HS-27A (cell line): Measurements from ENCODE around the gene F2RL3.

Experiments used
- DNase-seq: peaks from one replicate; pipeline ENCODE4 v3.0.0-alpha.2; 2012; ENCODE audit warnings: low read depth, missing footprints

F2RL3 gene

DNA sequence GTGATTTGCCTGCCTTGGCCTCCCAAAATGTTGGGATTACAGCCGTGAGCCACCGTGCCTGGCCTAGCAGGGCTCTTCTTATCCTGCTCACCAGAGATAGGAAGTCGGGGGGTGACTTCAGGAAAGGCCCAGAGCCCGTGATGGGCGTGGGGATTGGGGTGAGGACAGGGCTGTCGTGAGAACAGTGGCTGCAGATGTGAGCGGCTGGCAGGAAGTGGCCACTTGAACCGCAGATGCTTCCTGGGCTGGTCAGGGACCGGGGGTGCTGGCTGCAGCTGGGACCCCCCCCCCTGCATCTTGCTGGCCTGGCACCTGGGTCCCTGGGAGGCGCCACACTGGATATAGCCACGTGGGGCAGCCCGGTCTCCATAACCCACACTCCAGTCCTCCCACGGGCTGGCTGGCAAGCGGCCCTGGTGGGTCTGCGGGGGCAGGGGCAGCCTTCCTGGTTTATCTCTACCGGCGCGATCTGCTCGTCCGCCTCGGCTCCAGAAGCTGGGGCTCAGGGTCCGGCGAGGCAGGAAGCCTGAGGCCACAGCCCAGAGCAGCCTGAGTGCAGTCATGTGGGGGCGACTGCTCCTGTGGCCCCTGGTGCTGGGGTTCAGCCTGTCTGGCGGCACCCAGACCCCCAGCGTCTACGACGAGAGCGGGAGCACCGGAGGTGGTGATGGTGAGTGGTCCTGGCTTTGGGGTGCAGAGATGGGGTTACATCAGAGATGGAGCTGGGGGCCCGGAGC is at the start of gene F2RL3:
F2RL3 (plus strand) TSS at position 371 of the 737 bp plus-strand sequence; CDS start at position 562, 191 bp downstream.
- DNase-seq = no peak

- DNase-seq = no peak
Measured at GRCh38 chr19:16841391-16841926, 47.3 kb upstream of the F2RL3 start.

- DNase-seq = no peak
Measured at GRCh38 chr19:16846901-16847300, 41.9 kb upstream of the F2RL3 start.

GRCh38 chr19:16847430-16847829 is 41.4 kb upstream of the F2RL3 start:
- no peak for DNase-seq

DNA sequence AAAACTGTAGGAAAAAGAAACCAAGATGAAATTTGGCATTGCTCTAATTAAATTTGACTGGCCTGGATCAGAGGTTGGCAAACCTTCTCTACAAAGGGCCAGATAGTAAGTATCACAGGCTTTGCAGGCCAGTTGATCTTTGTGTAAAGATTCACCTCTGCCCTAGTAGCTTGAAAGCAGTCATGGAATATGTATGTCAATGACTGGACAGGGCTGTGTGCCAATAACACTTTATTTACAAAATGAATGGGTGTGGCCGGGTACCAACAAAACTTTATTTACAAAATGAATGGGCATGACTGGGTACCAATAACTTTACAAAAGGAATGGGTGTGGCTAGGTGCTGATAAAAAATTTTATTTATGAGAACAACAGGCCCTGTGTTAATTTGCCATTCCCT is 39.6 kb upstream of the F2RL3 start:
- DNase-seq = no peak

- DNase-seq = no peak
Measured at GRCh38 chr19:16850133-16850532, 38.7 kb upstream of the F2RL3 start.

DNA sequence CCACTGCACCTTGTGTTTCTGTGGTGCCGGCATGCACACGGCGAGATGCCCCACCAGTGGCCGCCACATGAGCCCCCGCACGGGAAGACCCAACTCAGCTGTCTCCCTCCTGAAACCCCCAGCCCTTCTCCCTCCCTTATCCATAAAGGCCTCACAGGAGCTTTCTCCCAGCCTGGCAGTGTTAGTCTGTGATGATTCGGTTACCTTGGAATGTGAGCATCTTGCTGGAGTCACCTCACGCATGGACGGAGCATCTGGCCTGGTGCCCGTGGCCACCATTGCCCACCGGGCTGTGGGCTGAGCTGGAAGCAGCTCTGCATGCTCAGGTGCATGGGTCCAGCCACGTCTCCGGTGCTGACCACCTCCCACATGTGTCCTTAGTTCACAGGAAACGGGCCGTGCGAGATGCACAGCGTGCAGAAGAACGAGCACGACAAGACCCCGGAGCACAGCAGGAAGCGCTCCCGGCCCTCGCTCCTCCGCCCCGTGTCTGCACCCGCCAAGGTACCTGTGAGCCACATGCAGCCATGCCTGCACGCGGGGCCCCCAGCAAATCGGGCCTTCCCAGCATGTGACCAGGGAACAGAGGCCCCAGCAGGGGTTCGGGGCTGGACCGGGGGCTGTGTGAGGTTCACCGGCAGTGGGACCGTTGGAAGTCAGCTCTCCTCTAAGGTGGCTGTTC is 37.6 kb upstream of the F2RL3 start:
- DNase-seq = no peak

GRCh38 chr19:16853066-16853465 is 35.7 kb upstream of the F2RL3 start:
- no peak for DNase-seq

- DNase-seq = no peak
Measured at GRCh38 chr19:16856091-16856490, 32.7 kb upstream of the F2RL3 start.

DNA sequence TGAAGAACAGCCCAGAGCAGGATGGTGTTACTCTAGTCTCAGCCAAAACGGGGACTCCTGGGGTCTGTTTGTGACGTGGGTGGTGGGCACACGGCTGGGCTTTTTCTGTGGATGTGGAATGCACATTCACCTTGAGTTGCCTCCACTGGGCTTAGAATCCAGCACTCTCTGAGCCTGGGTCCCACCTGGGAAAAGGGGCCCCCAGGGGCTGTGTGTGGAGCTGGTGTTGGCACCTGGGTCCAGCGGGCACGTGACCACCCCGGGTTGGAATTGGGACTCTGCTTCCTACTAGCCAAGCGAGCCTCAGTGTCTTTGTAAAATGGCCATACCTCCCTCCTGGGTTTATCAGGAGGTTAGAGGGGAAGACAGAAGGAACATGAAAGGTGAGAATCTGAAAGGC is 29.2 kb upstream of the F2RL3 start:
- DNase-seq = no peak

GRCh38 chr19:16860118-16860517 is 28.7 kb upstream of the F2RL3 start:
- no peak for DNase-seq

DNA sequence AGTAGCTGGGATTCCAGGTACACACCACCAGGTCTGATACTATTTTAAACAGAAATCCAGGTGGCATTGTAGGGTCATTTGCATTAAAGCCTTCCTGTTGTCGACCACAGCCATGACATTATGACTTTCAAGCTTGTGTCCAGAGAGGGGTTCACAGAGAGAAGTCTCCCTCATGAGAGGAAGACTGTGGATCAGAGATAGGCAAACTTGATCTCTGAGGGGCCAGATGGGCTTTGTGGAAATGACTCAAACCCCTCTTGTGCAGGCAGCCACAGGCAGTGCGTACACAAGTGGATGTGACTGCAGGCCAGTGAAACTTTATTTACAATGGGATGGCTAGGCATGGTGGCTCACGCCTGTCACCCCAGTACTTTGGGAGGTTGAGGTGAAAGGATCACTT is 27.8 kb upstream of the F2RL3 start:
- no peak for DNase-seq

DNA sequence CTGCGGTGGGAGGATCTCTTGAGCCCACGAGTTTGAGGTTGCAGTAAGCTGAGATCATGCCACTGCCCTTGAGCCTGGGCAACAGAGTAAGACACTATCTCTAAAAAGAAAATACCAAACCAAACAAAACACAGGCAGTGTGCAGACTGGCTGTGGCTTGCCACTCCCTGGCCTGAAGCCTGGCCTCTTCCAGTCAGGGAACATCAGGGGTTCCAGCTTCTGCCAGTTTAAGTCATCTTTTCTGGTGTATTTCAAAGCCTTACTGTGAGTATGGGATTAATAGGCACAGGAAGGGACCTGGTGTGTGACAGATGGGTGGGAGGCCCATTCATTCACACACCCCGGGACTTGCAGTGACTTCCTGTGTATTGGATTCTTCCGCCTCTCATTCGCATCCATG is 27.0 kb upstream of the F2RL3 start:
- no peak for DNase-seq

GRCh38 chr19:16862826-16863415 is 25.9 kb upstream of the F2RL3 start:
- DNase-seq = no peak

GRCh38 chr19:16867211-16867610 is 21.6 kb upstream of the F2RL3 start:
- DNase-seq = no peak

GRCh38 chr19:16868423-16869130 is 20.2 kb upstream of the F2RL3 start:
- DNase-seq = no peak

- DNase-seq = no peak
Measured at GRCh38 chr19:16869331-16869972, 19.3 kb upstream of the F2RL3 start.

DNA sequence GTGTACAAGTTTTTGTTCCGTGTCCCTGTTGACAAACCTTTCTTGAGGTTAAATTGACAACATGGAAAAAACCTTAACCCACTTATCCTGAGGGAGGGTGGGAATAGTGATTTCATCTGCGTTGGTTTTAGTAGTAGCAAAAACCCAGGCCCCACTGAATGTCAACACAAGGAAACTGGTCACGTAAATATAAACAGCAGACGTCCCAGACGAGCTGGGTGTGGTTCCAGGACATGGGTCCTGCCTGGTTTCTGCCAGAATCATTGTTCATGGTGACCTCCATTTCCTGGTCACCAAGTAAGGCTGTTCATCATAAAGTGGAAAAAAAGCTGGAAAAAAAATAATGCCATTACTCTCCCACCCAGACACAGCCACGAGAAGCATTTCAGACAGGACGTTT is 16.9 kb upstream of the F2RL3 start:
- no peak for DNase-seq

DNA sequence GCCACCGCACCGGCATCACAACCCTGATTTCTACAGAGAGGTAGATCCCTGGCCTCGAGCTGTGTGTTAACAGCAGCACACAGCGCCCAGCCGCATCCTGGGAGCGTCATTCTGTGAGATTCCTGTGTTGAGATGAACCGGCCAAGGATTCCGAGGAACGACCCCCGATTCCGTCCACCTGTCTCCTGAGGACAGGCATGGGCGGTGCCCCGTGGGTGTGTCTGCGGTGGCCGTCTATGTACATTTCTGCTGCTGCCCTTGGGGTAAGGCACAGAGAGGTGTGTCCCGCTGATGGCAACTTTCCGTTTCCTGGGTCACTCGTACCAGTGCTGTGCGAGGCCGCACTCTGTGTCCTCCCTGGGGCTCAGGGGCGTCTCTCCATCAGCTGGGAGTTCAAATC is 16.1 kb upstream of the F2RL3 start:
- DNase-seq = no peak

DNA sequence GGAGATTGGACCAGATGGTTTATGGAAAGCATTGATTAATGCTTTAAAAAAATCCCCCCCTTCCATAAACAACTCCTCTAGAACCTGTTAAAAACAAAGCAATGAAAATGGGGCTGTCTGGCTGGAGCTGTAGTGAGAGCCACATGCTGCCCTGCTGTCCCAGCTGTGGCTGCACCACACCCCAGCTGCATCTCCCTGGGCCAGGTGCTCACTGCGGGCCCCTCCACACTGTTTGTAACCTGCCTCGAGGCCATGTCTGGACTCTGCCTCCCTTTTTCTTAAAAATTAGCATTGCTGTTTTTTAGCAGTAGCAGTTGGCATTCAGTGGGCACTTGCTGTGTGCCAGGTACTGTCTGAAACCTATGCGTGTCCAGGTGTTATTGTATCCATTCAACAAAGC is 15.2 kb upstream of the F2RL3 start:
- DNase-seq = no peak

- DNase-seq = no peak
Measured at GRCh38 chr19:16874250-16874977, 14.4 kb upstream of the F2RL3 start.
